GM23248 (cell line): ENCODE results near the gene SOX13. TPM values are rescaled to one million over a fixed set of nuclear protein-coding genes. Genes with fewer than 3 reads are reported as not detected.

ENCODE experiments used
- DNase-seq: peaks from one replicate; pipeline ENCODE4 v3.0.0-alpha.2; 2015
- H2AFZ ChIP-seq: fragments of 200-600 bp; sonication (generic); 2 replicates; pipeline ENCODE4 v1.6.1; 2016; ENCODE audit warnings: antibody characterized with exemption
- H3F3A ChIP-seq: fragments of 200-600 bp; sonication (generic); 2 replicates; pipeline ENCODE4 v1.6.1; 2016; ENCODE audit warnings: mild to moderate bottlenecking, antibody characterized with exemption, mixed run types; ENCODE audit not compliant: insufficient read depth
- H3K27ac ChIP-seq: fragments of 200-600 bp; sonication (generic); 2 replicates; pipeline ENCODE4 v1.5.1; 2016; ENCODE audit warnings: mild to moderate bottlenecking
- H3K27me3 ChIP-seq: fragments of 200-600 bp; sonication (generic); replicated peaks from 2 replicates; pipeline ENCODE4 v1.6.1; 2016; ENCODE audit warnings: mild to moderate bottlenecking; ENCODE audit not compliant: insufficient read depth
- H3K36me3 ChIP-seq: fragments of 200-600 bp; sonication (generic); 2 replicates; pipeline ENCODE4 v1.6.1; 2016; ENCODE audit warnings: low read depth, mild to moderate bottlenecking
- H3K4me1 ChIP-seq: fragments of 200-600 bp; sonication (generic); 2 replicates; pipeline ENCODE4 v1.6.1; 2016; ENCODE audit warnings: mild to moderate bottlenecking; ENCODE audit not compliant: insufficient read depth
- H3K4me2 ChIP-seq: fragments of 200-600 bp; sonication (generic); one replicate; pipeline ENCODE4 v1.6.1; 2016; ENCODE audit warnings: mild to moderate bottlenecking; ENCODE audit not compliant: unreplicated experiment
- H3K4me3 ChIP-seq: fragments of 200-600 bp; sonication (generic); 2 replicates; pipeline ENCODE4 v1.5.1; 2016; ENCODE audit warnings: mild to moderate bottlenecking
- H3K79me2 ChIP-seq: fragments of 200-600 bp; sonication (generic); 2 replicates; pipeline ENCODE4 v1.6.1; 2016; ENCODE audit warnings: mild to moderate bottlenecking; ENCODE audit not compliant: insufficient read depth
- H3K9ac ChIP-seq: fragments of 200-600 bp; sonication (generic); 2 replicates; pipeline ENCODE4 v1.6.1; 2016; ENCODE audit warnings: mild to moderate bottlenecking
- H3K9me2 ChIP-seq: fragments of 200-600 bp; sonication (generic); 2 replicates; pipeline ENCODE4 v1.6.1; 2016; ENCODE audit warnings: mixed run types, mild to moderate bottlenecking, moderate library complexity; ENCODE audit not compliant: insufficient read depth
- H3K9me3 ChIP-seq: fragments of 200-600 bp; sonication (generic); one replicate; pipeline ENCODE4 v1.6.1; 2017; ENCODE audit warnings: low read depth
- H4K20me1 ChIP-seq: fragments of 200-600 bp; sonication (generic); 2 replicates; pipeline ENCODE4 v1.6.0; 2016; ENCODE audit not compliant: insufficient read depth
- EZH2 ChIP-seq: fragments of 200-600 bp; sonication (generic); IDR thresholded peaks from 2 replicates; pipeline ENCODE4 v1.6.1; 2018; ENCODE audit warnings: antibody characterized with exemption, mild to moderate bottlenecking; ENCODE audit not compliant: insufficient read depth, poor library complexity, severe bottlenecking
- EZH2phosphoT487 ChIP-seq: fragments of 200-600 bp; sonication (generic); IDR thresholded peaks from 2 replicates; pipeline ENCODE4 v1.6.1; 2018; ENCODE audit warnings: antibody characterized with exemption, moderate library complexity, mild to moderate bottlenecking, low read depth; ENCODE audit not compliant: insufficient read depth
- WGBS, 2 experiments: methylation state at CpG; one replicate each; pipeline ENCODE4 v1.1.6; 2015 to 2017; ENCODE audit warnings: low lambda C conversion rate in 2 of 2, low coverage in 1 of 2; ENCODE audit errors: missing lambda C conversion rate in 2 of 2; 5-methylcytosine and 5-hydroxymethylcytosine counted together
- in situ Hi-C: fragments of 300-500 bp; cut with MboI; formaldehyde crosslinking; loops from 2 replicates; pipeline ENCODE4 v1.15.0; 2020
- polyA plus RNA-seq: library from polyadenylated mRNA; unstranded; fragments of >200 nt; fragmentation: Nextera tagmentation; extraction: Ambion mirVana; gene quantifications from 2 replicates; pipeline ENCODE4 v1.2.1, GENCODE V29; 2016
- total RNA-seq: library from RNA; depleted of rRNA; stranded (reverse); fragments of >200 nt; shearing (Covaris generic); gene quantifications from 2 replicates; pipeline ENCODE4 v1.2.3, GENCODE V29; 2014

SOX13 gene
- total and polyA plus RNA-seq, 2 experiments from 2014 or later: 3.0 to 5.5 TPM

GRCh38 chr1:204142032-204142974 is 69.4 kb downstream of the SOX13 start:
- no peak overlapping the region for H3K4me3 ChIP-seq
- H4K20me1 ChIP-seq: no peaks in the 10 kb centered on the region
- no peaks in the 10 kb centered on the region for H3K9me2 ChIP-seq
- TF ChIP-seq EZH2 (no peak), EZH2phosphoT487 (no peak)
- in situ Hi-C loops: no loop called here
- no peak overlapping the region for H3K4me2 ChIP-seq
- 87 to 92% methylated on average over 5 of the region's 5 CpGs for WGBS, 2 experiments
- no peak overlapping the region for H3K9ac ChIP-seq
- H2AFZ ChIP-seq: no peak overlapping the region
- no peaks in the 10 kb centered on the region for H3K9me3 ChIP-seq
- no peaks in the 10 kb centered on the region for H3F3A ChIP-seq
- H3K4me1 ChIP-seq: no peaks in the 10 kb centered on the region
- no peaks in the 10 kb centered on the region for H3K79me2 ChIP-seq
- no peaks in the 10 kb centered on the region for H3K27me3 ChIP-seq
- H3K27ac ChIP-seq: no peak overlapping the region
- no peak for DNase-seq
- no peaks in the 10 kb centered on the region for H3K36me3 ChIP-seq

- Histone ChIP-seq H3K27ac (no peak overlapping the region), H3K9me3 (no peaks in the 10 kb centered on the region), H3K4me3 (no peak overlapping the region), H4K20me1 (no peaks in the 10 kb centered on the region), H2AFZ (no peak overlapping the region), H3K36me3 (no peaks in the 10 kb centered on the region), H3F3A (no peaks in the 10 kb centered on the region), H3K27me3 (no peaks in the 10 kb centered on the region), H3K4me1 (no peaks in the 10 kb centered on the region), H3K9ac (no peak overlapping the region), H3K4me2 (no peak overlapping the region), H3K79me2 (no peaks in the 10 kb centered on the region), H3K9me2 (no peaks in the 10 kb centered on the region)
- in situ Hi-C loops: no loop called here
- 64 to 70% methylated on average over 13 to 14 of the region's 14 CpGs for WGBS, 2 experiments
- TF ChIP-seq EZH2: no peak
- TF ChIP-seq EZH2phosphoT487: no peak
- DNase-seq: no peak
Observed at GRCh38 chr1:204143276-204144041, 70.5 kb downstream of the SOX13 start.

GRCh38 chr1:204145033-204145504 is 72.2 kb downstream of the SOX13 start:
- Histone ChIP-seq H3F3A (no peaks in the 10 kb centered on the region), H3K9me2 (no peaks in the 10 kb centered on the region), H3K4me3 (no peak overlapping the region), H3K27ac (no peak overlapping the region), H3K27me3 (no peaks in the 10 kb centered on the region), H3K4me2 (no peak overlapping the region), H3K36me3 (no peaks in the 10 kb centered on the region), H3K79me2 (no peaks in the 10 kb centered on the region), H3K9me3 (no peaks in the 10 kb centered on the region), H4K20me1 (no peaks in the 10 kb centered on the region), H3K4me1 (no peaks in the 10 kb centered on the region), H3K9ac (no peak overlapping the region), H2AFZ (no peak overlapping the region)
- in situ Hi-C loops: no loop called here
- TF ChIP-seq EZH2 (no peak), EZH2phosphoT487 (no peak)
- no peak for DNase-seq
- 57 to 61% methylated on average over 4 of the region's 4 CpGs for WGBS, 2 experiments

GRCh38 chr1:204146309-204146708 is 73.4 kb downstream of the SOX13 start:
- Histone ChIP-seq H3F3A (no peaks in the 10 kb centered on the region; the same call in 1 of the 2 replicates), H2AFZ (no peak overlapping the region), H3K4me1 (no peaks in the 10 kb centered on the region), H3K27ac (no peak overlapping the region), H3K79me2 (no peaks in the 10 kb centered on the region), H3K4me2 (no peak overlapping the region), H3K9me3 (no peaks in the 10 kb centered on the region), H3K27me3 (no peaks in the 10 kb centered on the region), H3K4me3 (no peak overlapping the region), H3K36me3 (no peaks in the 10 kb centered on the region), H4K20me1 (no peaks in the 10 kb centered on the region), H3K9ac (no peak overlapping the region), H3K9me2 (no peaks in the 10 kb centered on the region)
- DNase-seq: no peak
- no peak for TF ChIP-seq EZH2phosphoT487
- TF ChIP-seq EZH2: no peak
- in situ Hi-C loops: no loop called here
- 78 to 80% methylated on average over 6 of the region's 6 CpGs for WGBS, 2 experiments
